GM21515 (cell line): Measurements from ENCODE around the gene GID8.

Experiments
- ATAC-seq: cut with Tn5 transposase; IDR thresholded peaks from one replicate; pipeline ENCODE4 v1.9.1; 2021; ENCODE audit not compliant: unreplicated experiment

Gene GID8

DNA sequence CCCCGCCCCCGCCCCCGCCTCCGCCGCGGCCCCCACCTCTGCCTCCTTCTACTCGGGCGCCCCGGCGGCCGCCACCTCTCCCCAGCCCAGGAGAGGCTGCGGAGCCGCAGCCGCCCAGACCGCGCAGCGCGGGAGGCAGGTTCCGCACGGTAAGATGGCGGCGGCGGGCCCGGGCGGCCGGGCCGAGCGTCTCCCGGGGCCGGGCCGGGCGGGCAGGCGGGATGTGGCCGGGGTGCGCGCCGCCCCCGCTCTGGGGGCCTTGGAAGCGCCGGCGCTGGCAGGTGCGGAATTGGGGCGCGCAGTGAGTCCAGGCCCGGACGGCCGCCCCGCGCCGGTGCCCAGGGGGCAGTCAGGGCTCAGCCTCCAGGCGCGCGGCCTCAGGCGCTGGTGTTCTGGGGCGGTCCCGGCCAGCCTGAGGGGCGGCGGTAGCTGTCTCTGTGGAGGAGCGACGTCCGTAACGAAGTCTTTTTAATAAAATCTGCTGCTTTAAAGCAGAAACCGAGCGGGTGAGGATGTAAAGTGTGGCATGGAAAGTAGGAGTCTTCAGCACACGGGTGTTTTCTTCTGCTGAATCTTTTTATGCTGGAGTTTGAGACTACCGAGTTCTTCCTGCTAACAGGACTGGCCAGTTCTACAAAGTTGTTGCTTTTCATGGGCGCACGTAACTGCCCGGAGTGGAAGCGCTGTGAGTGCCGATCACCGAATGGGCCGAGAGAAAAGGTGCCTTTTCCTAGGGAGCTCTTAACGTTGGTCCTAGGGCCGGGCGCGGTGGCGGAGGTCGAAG is at the start of gene GID8:
TSS of gene GID8 (plus strand) at position 43 of the 784 bp plus-strand sequence. CDS start 3,356 bp downstream, outside the sequence.
- peak; percentile 45 for ATAC-seq

GRCh38 chr20:62888406-62888805 is 49.5 kb upstream of the GID8 start:
- no peak for ATAC-seq

DNA sequence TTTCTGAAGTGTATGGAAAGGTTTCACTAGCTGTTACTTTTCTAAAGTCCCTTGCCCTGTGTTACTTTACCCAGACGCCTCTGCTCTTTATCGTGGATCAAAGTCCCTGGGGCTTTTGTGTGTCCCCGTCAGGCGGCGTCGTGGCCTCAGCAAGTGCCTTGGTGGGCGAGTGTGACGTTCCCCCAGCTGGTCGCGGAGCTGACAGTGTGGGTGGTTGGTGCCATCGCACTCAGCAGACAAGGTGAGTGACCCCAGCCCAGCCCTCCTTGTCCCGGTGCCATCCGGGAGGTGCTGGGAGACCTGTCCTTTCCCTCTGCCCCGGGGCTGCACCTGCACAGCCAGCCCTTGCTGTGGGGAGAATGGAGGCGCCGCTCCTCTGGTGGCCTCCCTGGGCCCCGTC is 49.0 kb upstream of the GID8 start:
- no peak for ATAC-seq

DNA sequence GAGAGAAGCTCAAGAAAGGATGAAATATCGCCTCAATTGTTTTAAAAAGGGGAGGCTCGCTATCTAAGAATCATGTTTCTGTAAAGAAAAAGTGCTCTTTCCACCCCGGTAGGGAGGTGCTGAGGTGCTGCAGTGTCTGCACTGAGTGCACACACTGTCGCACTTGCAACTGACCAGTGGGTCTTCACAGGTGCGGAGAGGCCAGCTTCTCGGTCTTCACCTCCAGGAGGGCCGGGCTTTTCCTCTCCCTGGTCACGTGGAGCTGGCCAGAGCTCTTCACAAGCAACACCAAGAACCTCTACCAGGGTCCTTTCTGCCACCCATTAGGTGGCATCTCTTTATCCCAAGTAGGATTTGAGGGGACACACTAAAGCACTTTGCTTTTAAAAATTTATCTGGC is 48.5 kb upstream of the GID8 start:
- ATAC-seq: no peak

GRCh38 chr20:62889871-62890270 is 48.1 kb upstream of the GID8 start:
- ATAC-seq: no peak

GRCh38 chr20:62890444-62890843 is 47.5 kb upstream of the GID8 start:
- no peak for ATAC-seq

DNA sequence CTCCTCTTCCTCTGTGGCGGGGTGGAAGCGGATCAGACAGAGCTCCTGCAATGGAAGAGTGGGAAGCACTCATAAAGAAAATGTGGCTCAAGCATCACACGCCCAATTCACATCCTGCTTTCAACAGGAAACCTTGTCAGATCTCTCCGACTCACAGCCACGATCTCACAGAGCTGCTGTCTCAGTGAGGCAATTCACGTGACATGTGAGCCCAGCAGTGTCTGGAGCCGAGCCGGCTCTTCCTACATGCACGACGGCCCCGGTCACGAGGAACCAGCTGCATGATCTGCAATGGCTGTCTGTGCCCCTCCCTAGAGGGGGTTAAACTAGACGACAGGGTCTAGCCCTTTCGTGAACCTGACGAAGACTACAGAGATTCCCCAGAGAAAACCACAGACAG is 46.8 kb upstream of the GID8 start:
- no peak for ATAC-seq

- ATAC-seq: no peak
Measured at GRCh38 chr20:62892348-62893304, 45.3 kb upstream of the GID8 start.

DNA sequence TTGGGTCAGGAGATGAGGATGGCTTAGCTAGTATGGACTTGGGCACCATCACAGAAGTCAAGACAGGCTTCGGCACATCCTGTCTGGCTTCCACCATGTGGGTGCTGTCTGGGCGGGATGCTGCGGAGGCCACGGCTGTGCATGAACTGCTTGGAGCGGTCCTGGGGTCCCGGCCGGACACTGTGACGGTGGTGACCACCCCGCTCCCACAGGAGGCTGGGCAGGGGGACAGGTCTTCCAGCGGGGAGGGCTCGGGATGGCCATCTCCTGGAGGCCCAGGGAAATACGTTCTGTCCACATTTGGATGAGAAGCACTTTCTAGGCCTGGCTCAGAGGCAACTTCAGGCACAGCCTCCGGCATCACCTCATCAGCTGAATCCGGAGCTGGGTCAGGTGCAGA is 44.2 kb upstream of the GID8 start:
- ATAC-seq: no peak

- no peak for ATAC-seq
Measured at GRCh38 chr20:62894261-62894660, 43.7 kb upstream of the GID8 start.

DNA sequence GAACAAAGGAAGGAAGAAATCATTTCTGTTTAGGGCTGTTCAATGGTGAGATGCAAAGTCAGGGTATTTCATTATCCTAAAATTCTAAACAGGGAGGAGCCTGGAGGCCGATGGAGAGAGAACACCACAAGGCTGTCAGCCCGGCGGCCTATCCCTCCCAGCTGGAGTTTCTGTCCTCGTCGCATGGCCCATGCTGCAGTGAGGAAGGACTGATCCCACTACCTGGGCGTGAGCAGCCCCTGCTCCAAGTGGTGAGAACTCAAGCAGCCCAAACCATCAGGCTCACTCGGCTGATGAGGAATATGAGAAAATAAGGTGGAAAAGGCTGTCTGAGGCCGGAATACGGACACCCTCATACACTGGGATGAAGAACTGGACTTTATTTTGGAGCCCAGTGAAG is 42.4 kb upstream of the GID8 start:
- ATAC-seq: no peak

DNA sequence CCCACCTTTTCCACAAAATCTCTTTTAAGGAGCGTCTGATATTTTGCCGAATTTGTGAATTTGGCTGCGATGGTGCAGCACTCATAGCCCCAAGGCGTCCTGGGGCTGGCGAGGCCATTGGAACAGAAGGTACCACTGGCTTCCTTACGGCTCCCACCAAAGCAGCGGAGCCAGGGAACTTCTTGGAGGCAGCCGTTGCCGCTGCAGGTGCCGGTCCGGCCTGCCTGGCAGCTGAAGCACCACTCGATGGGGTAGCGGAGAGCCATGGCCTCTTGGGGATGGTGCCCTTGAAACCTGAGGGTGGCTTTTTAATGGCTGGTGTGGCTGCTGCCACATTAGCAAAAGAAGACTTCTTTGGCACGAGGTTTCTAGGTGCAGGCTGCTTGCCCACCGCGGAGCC is 41.4 kb upstream of the GID8 start:
- no peak for ATAC-seq

- no peak for ATAC-seq
Measured at GRCh38 chr20:62897666-62898065, 40.3 kb upstream of the GID8 start.

- ATAC-seq: no peak
Measured at GRCh38 chr20:62898093-62898964, 39.6 kb upstream of the GID8 start.

GRCh38 chr20:62898970-62899632 is 38.8 kb upstream of the GID8 start:
- ATAC-seq: no peak

DNA sequence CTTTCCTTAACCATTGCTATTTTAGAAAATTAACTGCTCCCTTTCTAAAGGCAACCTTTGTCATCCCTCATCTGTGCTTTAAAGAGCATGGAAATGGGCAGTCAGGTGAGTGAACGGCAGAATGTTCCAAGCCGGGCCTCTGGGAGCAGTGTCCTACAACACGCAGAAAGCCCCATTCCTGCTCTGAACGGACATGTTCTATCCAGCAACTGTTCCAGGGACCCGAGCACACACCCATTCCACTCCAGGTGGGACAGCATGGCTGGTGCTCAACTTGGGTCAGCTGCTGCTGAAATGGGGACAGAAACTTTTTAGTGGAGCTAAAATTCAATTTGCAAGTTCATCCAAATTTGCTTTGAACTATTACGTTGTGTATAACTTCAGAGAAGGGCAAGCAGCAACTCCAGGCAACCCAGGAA is 38.3 kb upstream of the GID8 start:
- no peak for ATAC-seq

DNA sequence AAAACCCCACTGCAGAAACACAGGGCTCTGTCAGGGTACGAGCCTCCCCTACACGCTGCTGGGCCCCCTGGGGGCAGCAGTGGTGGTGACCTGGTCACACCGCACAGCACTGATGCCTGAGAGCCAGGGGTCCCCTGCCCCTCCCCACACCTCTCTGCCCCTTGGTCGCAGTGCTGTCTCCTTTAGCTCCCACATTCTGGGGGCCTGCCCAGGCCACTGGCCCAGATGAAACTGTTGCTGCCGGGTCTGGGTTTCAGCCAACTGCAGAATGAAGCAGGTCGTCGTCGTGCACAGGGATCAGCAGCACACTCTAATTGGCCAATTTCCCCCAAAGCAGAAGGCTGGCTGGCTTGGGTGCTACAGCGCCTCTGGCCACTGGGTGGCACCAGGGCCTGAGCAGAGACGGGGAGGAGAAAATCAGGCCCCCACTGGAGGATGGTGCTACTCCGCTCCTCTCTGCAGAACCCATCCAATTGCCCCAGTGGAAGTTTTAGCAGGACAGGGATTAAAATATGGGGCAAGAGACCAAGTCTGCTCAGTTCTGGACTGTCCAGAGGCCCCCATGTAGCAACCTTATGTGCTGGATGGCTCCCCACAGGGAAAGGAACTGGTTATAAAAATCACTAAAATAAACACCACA is 37.8 kb upstream of the GID8 start:
- ATAC-seq: peak; percentile 80

- ATAC-seq: no peak
Measured at GRCh38 chr20:62900692-62901584, 37.0 kb upstream of the GID8 start.

GRCh38 chr20:62901891-62902290 is 36.1 kb upstream of the GID8 start:
- ATAC-seq: no peak
